A549 (cell line): Measurements from ENCODE around the gene TRAF3IP1. TPM values are rescaled to one million over a fixed set of nuclear protein-coding genes. Genes with fewer than 3 reads are reported as not detected.

Source experiments
- ATAC-seq, 2 experiments: fragments of 200-7000 bp in 1 of 2; fragments of >200 bp in 1 of 2; cut with Nextera tagmentation in 1 of 2; cut with Tn5 transposase in 1 of 2; 3 replicates each; pipeline versions ENCODE4 v1.8.0 to v1.9.1; 2018 to 2020; ENCODE audit warnings: mild to moderate bottlenecking in 1 of 2, moderate library complexity in 1 of 2
- CTCF ChIA-PET: fragments of 300-600 bp; sonication (Branson Sonifier 250); formaldehyde crosslinking; extraction: SDS; loops from one replicate; lab custom pipeline; 2021; ENCODE audit warnings: antibody characterized with exemption, inconsistent platforms; lab: Yijun Ruan, JAX
- POLR2A ChIA-PET: fragments of 350-600 bp; formaldehyde crosslinking; extraction: SDS; loops from one replicate; lab custom pipeline; 2021; ENCODE audit warnings: antibody characterized with exemption, inconsistent platforms; lab: Yijun Ruan, JAX
- DNase-seq, 2 experiments: peaks; one replicate each; pipeline versions ENCODE4 v3.0.0 to v3.0.0-alpha.2; 2011 to 2016; ENCODE audit warnings: low read depth in 1 of 2, low spot score in 1 of 2
- FAIRE-seq: peaks from 2 replicates; lab custom pipeline; 2011; peaks lifted over from hg19 to GRCh38; lab: Jason Lieb, UNC
- H3K27ac ChIP-seq, 2 experiments: fragments of >200 bp; sonication (Bioruptor Twin); formaldehyde crosslinking; 3 replicates each; pipeline ENCODE4 v1.5.1; 2016 to 2017
- H3K4me1 ChIP-seq: fragments of >200 bp; sonication (Bioruptor Twin); formaldehyde crosslinking; 3 replicates; pipeline ENCODE4 v1.6.1; 2016
- H3K4me2 ChIP-seq: fragments of >200 bp; sonication (Bioruptor Twin); formaldehyde crosslinking; 3 replicates; pipeline ENCODE4 v1.6.1; 2016
- H3K4me3 ChIP-seq: fragments of >200 bp; sonication (Bioruptor Twin); formaldehyde crosslinking; 3 replicates; pipeline ENCODE4 v1.5.1; 2016
- H3K9me3 ChIP-seq: fragments of >200 bp; sonication (Bioruptor Twin); formaldehyde crosslinking; 3 replicates; pipeline ENCODE4 v1.6.1; 2016
- CBX8 ChIP-seq: fragments of 200-600 bp; sonication (generic); IDR thresholded peaks from 2 replicates; pipeline ENCODE4 v1.6.1; 2016
- CEBPB ChIP-seq, 2 experiments: fragments of >200 bp in 1 of 2; sonication (Bioruptor Twin) in 1 of 2; formaldehyde crosslinking in 1 of 2; IDR thresholded peaks; 2 replicates each; pipeline ENCODE4 v1.6.1; 2012 to 2016
- CHD2 ChIP-seq: fragments of 150-350 bp; IDR thresholded peaks from 2 replicates; pipeline ENCODE4 v1.6.1; 2014; ENCODE audit warnings: low read length; ENCODE audit not compliant: partially characterized antibody
- FOXS1 ChIP-seq: fragments of 250-450 bp; sonication (Bioruptor Pico); IDR thresholded peaks from 2 replicates; pipeline ENCODE4 v1.5.0; 2020; ENCODE audit warnings: mild to moderate bottlenecking, moderate library complexity
- GATA3 ChIP-seq: IDR thresholded peaks from 2 replicates; pipeline ENCODE4 v1.6.1; 2012; ENCODE audit warnings: borderline replicate concordance
- HEYL ChIP-seq: fragments of 250-450 bp; sonication (Bioruptor Pico); IDR thresholded peaks from 2 replicates; pipeline ENCODE4 v1.8.0; 2021; ENCODE audit warnings: mild to moderate bottlenecking, moderate library complexity
- HOXA7 ChIP-seq: fragments of 250-450 bp; sonication (Bioruptor Pico); IDR thresholded peaks from 2 replicates; pipeline ENCODE4 v1.5.0; 2020; ENCODE audit warnings: mild to moderate bottlenecking, moderate library complexity
- MAFK ChIP-seq: fragments of 450-650 bp; IDR thresholded peaks from 2 replicates; pipeline ENCODE4 v1.6.1; 2014; ENCODE audit not compliant: partially characterized antibody
- MAZ ChIP-seq: fragments of 150-350 bp; IDR thresholded peaks from 2 replicates; pipeline ENCODE4 v1.6.1; 2014; ENCODE audit warnings: antibody characterized with exemption, low read depth, low read length, borderline replicate concordance
- NFE2L2 ChIP-seq: fragments of 150-350 bp; conservative IDR thresholded peaks from 2 replicates; pipeline ENCODE4 v1.6.1; 2014; ENCODE audit warnings: low read length
- RAD21 ChIP-seq, 2 experiments: fragments of >200 bp in 1 of 2; sonication (Bioruptor Twin) in 1 of 2; formaldehyde crosslinking in 1 of 2; IDR thresholded peaks in 1 of 2; conservative IDR thresholded peaks in 1 of 2; 2 replicates in 1 of 2; 3 replicates in 1 of 2; pipeline ENCODE4 v1.6.1; 2012 to 2018; ENCODE audit warnings: inconsistent platforms in 1 of 2
- RCOR1 ChIP-seq: fragments of 150-350 bp; IDR thresholded peaks from 2 replicates; pipeline ENCODE4 v1.6.1; 2014; ENCODE audit warnings: antibody characterized with exemption, low read length, low read depth
- RFX5 ChIP-seq: fragments of 450-650 bp; IDR thresholded peaks from 2 replicates; pipeline ENCODE4 v1.7.1; 2014; ENCODE audit warnings: antibody characterized with exemption, mild to moderate bottlenecking, moderate library complexity
- TP53 ChIP-seq: fragments of 250-450 bp; sonication (Bioruptor Pico); IDR thresholded peaks from 2 replicates; pipeline ENCODE4 v1.5.0; 2021; ENCODE audit warnings: mild to moderate bottlenecking, moderate library complexity
- ZFP36 ChIP-seq: fragments of 450-650 bp; IDR thresholded peaks from 2 replicates; pipeline ENCODE4 v1.6.1; 2014; ENCODE audit warnings: borderline replicate concordance; ENCODE audit not compliant: partially characterized antibody
- ZNF302 ChIP-seq: fragments of 250-450 bp; sonication (Bioruptor Pico); IDR thresholded peaks from 2 replicates; pipeline ENCODE4 v1.9.0; 2021; ENCODE audit warnings: inconsistent platforms, mild to moderate bottlenecking, moderate library complexity
- WGBS: methylation state at CpG from one replicate; pipeline ENCODE4 v1.1.6; 2017; ENCODE audit errors: missing lambda C conversion rate; 5-methylcytosine and 5-hydroxymethylcytosine counted together
- polyA plus RNA-seq, 4 experiments: library from polyadenylated mRNA; depleted of rRNA in 3 of 4; stranded (reverse); fragments of >200 nt; fragmentation: RNase III in 1 of 4; extraction: RNeasy Plus Mini Kit Qiagen cat#74134 plus additional on column Dnase treatment in 1 of 4; gene quantifications; 2 replicates in 3 of 4; 3 replicates in 1 of 4; pipeline ENCODE4 v1.2.3, GENCODE V29; 2011 to 2017
- TF ChIP-seq, protein P1 (sequence below): fragments of 250-450 bp; sonication (Bioruptor Pico); IDR thresholded peaks from 2 replicates; pipeline ENCODE4 v1.5.0; 2020; ENCODE audit warnings: low read depth, mild to moderate bottlenecking, moderate library complexity
- TF ChIP-seq, protein P2 (sequence below): fragments of 450-650 bp; IDR thresholded peaks from 2 replicates; pipeline ENCODE4 v1.6.1; 2014; ENCODE audit warnings: antibody characterized with exemption
- TF ChIP-seq, protein P3 (sequence below): fragments of 200-600 bp; sonication (generic); IDR thresholded peaks from 2 replicates; pipeline ENCODE4 v1.6.1; 2016; ENCODE audit warnings: antibody characterized with exemption, mild to moderate bottlenecking, moderate library complexity
- TF ChIP-seq, protein P4 (sequence below): IDR thresholded peaks from 2 replicates; pipeline ENCODE4 v1.6.1; 2012

The TRAF3IP1 gene
- polyA plus RNA-seq, 2 of the 4 experiments (the other 2 are of a cell fraction), result 10.6 to 19.2 TPM

DNA sequence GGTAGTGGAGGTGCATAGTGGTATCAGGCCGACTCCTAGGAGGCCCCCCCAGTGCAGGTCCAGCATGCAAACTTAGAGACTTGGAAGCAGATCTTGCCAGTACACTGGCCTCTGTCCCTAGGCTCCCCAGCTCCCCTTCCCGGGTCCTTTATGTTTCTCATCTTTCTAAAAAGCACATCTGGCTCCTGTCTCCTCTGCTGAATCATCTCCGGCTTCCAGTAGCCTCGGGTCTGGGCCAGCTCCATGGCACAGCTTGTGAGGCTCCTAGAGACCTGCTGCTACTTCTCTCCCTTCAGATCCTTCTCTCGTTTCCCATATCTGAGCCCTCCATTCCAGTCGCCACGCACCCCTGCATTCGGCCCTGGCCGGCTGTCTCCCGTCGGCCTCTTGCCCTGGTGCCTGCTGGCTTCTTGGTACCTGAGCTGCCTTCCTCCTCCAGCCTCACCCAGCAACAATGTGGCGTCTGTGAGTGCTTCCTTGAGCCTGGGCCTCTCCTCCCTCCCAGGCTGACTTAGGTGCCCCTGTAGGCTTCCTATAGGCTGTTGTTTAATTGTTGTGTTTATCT, 6.6 kb downstream of the TRAF3IP1 start:
- no peak for FAIRE-seq
- no peak overlapping the region for H3K4me2 ChIP-seq
- H3K4me3 ChIP-seq, result no peak overlapping the region
- TF ChIP-seq HEYL (CRISPR knock-in tag) (no peak), MAZ (no peak)
- no peak for DNase-seq
- WGBS, result 92% methylated on average over 12 of the region's 12 CpGs
- ChIA-PET POLR2A (no interaction called here), CTCF (interaction anchor here (0.6 to 1.3 kb wide), 3 partner anchors 9 to 64 kb away, joined by 3 to 4 read pairs (median 3); no protein-coding TSS in a partner anchor)
- no peak overlapping the region for H3K27ac ChIP-seq
- no peak for ATAC-seq
- peaks cover 3% of the 10 kb centered on the region; the same call in 2 of the 3 replicates for H3K4me1 ChIP-seq
- no peaks in the 10 kb centered on the region for H3K9me3 ChIP-seq

DNA sequence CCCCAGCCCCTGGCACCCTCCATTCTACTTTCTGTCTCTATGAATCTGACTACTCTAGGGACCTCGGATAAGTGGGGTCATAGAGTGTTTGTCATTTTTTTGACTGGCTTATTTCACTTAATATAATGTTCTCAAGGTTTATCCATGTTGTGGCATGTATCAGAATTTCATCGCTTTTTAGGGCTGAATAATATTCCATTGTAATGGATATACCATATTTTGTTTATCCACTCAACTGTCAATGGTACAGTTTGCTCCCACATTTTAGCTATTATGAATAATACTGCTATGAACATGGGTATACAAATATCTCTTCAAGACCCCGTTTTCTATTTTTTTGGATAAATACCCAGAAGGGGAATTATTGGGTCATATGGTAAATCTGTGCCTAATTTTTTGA, 7.4 kb downstream of the TRAF3IP1 start:
- POLR2A ChIA-PET, result no interaction called here
- H3K9me3 ChIP-seq, result no peaks in the 10 kb centered on the region
- TF ChIP-seq, protein P1, sequence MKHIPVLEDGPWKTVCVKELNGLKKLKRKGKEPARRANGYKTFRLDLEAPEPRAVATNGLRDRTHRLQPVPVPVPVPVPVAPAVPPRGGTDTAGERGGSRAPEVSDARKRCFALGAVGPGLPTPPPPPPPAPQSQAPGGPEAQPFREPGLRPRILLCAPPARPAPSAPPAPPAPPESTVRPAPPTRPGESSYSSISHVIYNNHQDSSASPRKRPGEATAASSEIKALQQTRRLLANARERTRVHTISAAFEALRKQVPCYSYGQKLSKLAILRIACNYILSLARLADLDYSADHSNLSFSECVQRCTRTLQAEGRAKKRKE (CRISPR knock-in tag), result no peak
- no peak overlapping the region for H3K4me3 ChIP-seq
- ATAC-seq, result no peak
- 94% methylated on average over 3 of the region's 3 CpGs for WGBS
- CTCF ChIA-PET, result interaction anchor here (0.9 to 1.4 kb wide), 4 partner anchors 28 to 72 kb away, joined by 3 to 6 read pairs (median 4); no protein-coding TSS in a partner anchor
- no peaks in the 10 kb centered on the region for H3K4me1 ChIP-seq
- no peak overlapping the region for H3K4me2 ChIP-seq
- DNase-seq, result no peak
- no peak for FAIRE-seq
- H3K27ac ChIP-seq, result no peak overlapping the region

DNA sequence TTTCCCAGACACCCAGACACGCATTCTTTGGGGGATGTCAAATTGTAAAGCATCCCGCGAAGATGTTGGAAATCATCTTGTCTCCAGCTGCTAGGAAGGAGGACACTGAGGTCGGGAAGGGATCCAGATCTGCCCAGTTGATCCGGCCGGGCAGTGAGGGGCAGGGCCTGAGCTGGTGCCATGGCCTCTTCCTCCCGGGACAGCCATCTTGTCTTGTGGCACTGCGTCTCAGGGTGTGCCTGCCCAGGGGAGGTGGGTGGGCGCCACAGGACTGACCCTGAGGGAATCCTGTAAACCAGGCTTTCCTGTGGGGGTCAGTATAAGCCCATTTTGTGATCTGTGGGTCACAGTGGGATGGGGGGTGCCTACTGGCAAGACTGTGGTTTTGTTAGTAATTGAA, 10.1 kb downstream of the TRAF3IP1 start:
- FAIRE-seq (no peak), ATAC-seq (no peak), DNase-seq (no peak)
- no peak overlapping the region for H3K4me2 ChIP-seq
- ChIA-PET CTCF (interaction anchor here (1.0 to 1.4 kb wide), 2 partner anchors 8 to 11 kb away, joined by 3 to 7 read pairs; no protein-coding TSS in a partner anchor), POLR2A (no interaction called here)
- 88% methylated on average over 6 of the region's 9 CpGs for WGBS
- TF ChIP-seq RCOR1, result no peak
- H3K27ac ChIP-seq, result no peak overlapping the region
- no peaks in the 10 kb centered on the region for H3K9me3 ChIP-seq
- no peak overlapping the region for H3K4me3 ChIP-seq
- no peaks in the 10 kb centered on the region for H3K4me1 ChIP-seq

DNA sequence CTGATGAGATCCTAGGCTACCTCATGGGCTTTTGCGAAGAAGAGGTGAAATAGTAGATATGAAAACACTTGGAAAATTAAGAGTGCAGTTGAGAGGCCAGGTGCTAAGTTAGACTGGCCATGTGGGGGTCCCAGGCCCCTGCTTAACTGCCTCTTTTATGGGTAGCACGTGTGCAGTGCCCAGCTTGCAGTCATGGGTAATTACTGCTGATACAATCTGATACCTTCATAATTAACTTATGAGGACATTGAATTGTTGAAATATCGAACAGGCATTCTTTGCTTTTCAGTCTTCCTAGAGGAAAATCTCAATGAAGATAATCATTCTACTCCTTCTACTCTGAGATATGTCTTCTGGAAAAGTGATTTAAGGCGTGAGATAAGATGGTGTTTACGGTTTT, 11.6 kb downstream of the TRAF3IP1 start:
- H3K27ac ChIP-seq, result no peak overlapping the region

More for the DNA sequence above, 11.6 kb downstream of the TRAF3IP1 start:
- WGBS, result 89% methylated on average over 5 of the region's 5 CpGs
- TF ChIP-seq CHD2, result no peak
- no peak for TF ChIP-seq GATA3
- TF ChIP-seq, protein P2, sequence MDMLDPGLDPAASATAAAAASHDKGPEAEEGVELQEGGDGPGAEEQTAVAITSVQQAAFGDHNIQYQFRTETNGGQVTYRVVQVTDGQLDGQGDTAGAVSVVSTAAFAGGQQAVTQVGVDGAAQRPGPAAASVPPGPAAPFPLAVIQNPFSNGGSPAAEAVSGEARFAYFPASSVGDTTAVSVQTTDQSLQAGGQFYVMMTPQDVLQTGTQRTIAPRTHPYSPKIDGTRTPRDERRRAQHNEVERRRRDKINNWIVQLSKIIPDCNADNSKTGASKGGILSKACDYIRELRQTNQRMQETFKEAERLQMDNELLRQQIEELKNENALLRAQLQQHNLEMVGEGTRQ, result no peak
- TF ChIP-seq FOXS1 (CRISPR knock-in tag), result no peak
- no peak for TF ChIP-seq TP53 (CRISPR knock-in tag)
- TF ChIP-seq CEBPB (IDR thresholded peaks at IDR 0.05), result no peak
- TF ChIP-seq, protein P3, sequence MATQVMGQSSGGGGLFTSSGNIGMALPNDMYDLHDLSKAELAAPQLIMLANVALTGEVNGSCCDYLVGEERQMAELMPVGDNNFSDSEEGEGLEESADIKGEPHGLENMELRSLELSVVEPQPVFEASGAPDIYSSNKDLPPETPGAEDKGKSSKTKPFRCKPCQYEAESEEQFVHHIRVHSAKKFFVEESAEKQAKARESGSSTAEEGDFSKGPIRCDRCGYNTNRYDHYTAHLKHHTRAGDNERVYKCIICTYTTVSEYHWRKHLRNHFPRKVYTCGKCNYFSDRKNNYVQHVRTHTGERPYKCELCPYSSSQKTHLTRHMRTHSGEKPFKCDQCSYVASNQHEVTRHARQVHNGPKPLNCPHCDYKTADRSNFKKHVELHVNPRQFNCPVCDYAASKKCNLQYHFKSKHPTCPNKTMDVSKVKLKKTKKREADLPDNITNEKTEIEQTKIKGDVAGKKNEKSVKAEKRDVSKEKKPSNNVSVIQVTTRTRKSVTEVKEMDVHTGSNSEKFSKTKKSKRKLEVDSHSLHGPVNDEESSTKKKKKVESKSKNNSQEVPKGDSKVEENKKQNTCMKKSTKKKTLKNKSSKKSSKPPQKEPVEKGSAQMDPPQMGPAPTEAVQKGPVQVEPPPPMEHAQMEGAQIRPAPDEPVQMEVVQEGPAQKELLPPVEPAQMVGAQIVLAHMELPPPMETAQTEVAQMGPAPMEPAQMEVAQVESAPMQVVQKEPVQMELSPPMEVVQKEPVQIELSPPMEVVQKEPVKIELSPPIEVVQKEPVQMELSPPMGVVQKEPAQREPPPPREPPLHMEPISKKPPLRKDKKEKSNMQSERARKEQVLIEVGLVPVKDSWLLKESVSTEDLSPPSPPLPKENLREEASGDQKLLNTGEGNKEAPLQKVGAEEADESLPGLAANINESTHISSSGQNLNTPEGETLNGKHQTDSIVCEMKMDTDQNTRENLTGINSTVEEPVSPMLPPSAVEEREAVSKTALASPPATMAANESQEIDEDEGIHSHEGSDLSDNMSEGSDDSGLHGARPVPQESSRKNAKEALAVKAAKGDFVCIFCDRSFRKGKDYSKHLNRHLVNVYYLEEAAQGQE, result no peak
- no peak for TF ChIP-seq RAD21 (conservative IDR thresholded peaks at IDR 0.05 in 1 of 2, IDR thresholded peaks at IDR 0.05 in 1 of 2)
- TF ChIP-seq, protein P4, sequence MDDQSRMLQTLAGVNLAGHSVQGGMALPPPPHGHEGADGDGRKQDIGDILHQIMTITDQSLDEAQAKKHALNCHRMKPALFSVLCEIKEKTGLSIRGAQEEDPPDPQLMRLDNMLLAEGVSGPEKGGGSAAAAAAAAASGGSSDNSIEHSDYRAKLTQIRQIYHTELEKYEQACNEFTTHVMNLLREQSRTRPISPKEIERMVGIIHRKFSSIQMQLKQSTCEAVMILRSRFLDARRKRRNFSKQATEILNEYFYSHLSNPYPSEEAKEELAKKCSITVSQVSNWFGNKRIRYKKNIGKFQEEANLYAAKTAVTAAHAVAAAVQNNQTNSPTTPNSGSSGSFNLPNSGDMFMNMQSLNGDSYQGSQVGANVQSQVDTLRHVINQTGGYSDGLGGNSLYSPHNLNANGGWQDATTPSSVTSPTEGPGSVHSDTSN, result no peak
- TF ChIP-seq MAFK, result no peak
- TF ChIP-seq ZFP36, result no peak
- no peak for TF ChIP-seq ZNF302 (CRISPR knock-in tag)
- TF ChIP-seq HOXA7 (CRISPR knock-in tag), result no peak
- no peak for TF ChIP-seq NFE2L2
- TF ChIP-seq RFX5, result no peak
- no peak for TF ChIP-seq MAZ
- no peak for TF ChIP-seq CBX8
- CTCF ChIA-PET, result interaction anchor here (0.6 to 1.4 kb wide), 2 partner anchors 9 to 665 kb away, joined by 5 to 7 read pairs; no protein-coding TSS in a partner anchor
- H3K4me2 ChIP-seq, result no peak overlapping the region
- ATAC-seq (no peak), FAIRE-seq (no peak), DNase-seq (no peak)
- no peaks in the 10 kb centered on the region for H3K4me1 ChIP-seq
- H3K4me3 ChIP-seq, result no peak overlapping the region
- no peaks in the 10 kb centered on the region for H3K9me3 ChIP-seq
- POLR2A ChIA-PET, result no interaction called here
